Measurements from ENCODE around the gene KREMEN1.

- no peak for TF ChIP-seq EZH2 (IDR thresholded peaks at IDR 0.05; ENCODE audit: low read length, unreplicated experiment)
- no peak for TF ChIP-seq CTCF (conservative IDR thresholded peaks at IDR 0.05; ENCODE audit: low read depth, low read length)
Observed at GRCh38 chr22:29125443-29125778, 52.6 kb downstream of the KREMEN1 start.

Measured in PC-3 (cell line).